NOMO-1 treated with DMSO at 0.1 percent for 48 hours (cell line): ENCODE results near the gene KCNK1.
"Not testable (repeated sequence)": the region's sequence is repeated elsewhere in the genome, so short reads cannot be mapped to it uniquely, and the experiment has no call there.

ENCODE experiments used
- DNase-seq: peaks from one replicate; lab custom pipeline; 2025; ENCODE audit not compliant: unreplicated experiment; lab: John Stamatoyannopoulos, UW

KCNK1 gene

GRCh38 chr1:233607252-233608119 lies 6.4 kb upstream of the KCNK1 start:
- no peak for DNase-seq

- no peak for DNase-seq
These were observed 4.9 kb upstream of the KCNK1 start for GRCh38 chr1:233608988-233609387.

- DNase-seq = no peak
These were observed 4.0 kb upstream of the KCNK1 start for GRCh38 chr1:233609926-233610325.

- DNase-seq = no peak
These were observed 3.3 kb upstream of the KCNK1 start for GRCh38 chr1:233610628-233611027.

GRCh38 chr1:233611363-233611762 lies 2.5 kb upstream of the KCNK1 start:
- not testable (repeated sequence) for DNase-seq

GRCh38 chr1:233614173-233614742 lies 352 bp downstream of the KCNK1 start:
- DNase-seq = no peak

- DNase-seq = no peak
These were observed 1.0 kb downstream of the KCNK1 start for GRCh38 chr1:233614743-233615521.

GRCh38 chr1:233615571-233615970 lies 1.7 kb downstream of the KCNK1 start:
- no peak for DNase-seq

- no peak for DNase-seq
These were observed 3.1 kb downstream of the KCNK1 start for GRCh38 chr1:233617025-233617424.

- DNase-seq = not testable (repeated sequence)
These were observed 5.5 kb downstream of the KCNK1 start for GRCh38 chr1:233619414-233619813.

- no peak for DNase-seq
These were observed 6.2 kb downstream of the KCNK1 start for GRCh38 chr1:233620065-233620464.

GRCh38 chr1:233621923-233622322 lies 8.0 kb downstream of the KCNK1 start:
- DNase-seq = no peak

GRCh38 chr1:233624289-233624688 lies 10.4 kb downstream of the KCNK1 start:
- no peak for DNase-seq

GRCh38 chr1:233625087-233625486 lies 11.2 kb downstream of the KCNK1 start:
- DNase-seq = no peak

- no peak for DNase-seq
These were observed 11.6 kb downstream of the KCNK1 start for GRCh38 chr1:233625510-233625981.

- DNase-seq = no peak
These were observed 13.5 kb downstream of the KCNK1 start for GRCh38 chr1:233627376-233627775.

GRCh38 chr1:233627823-233628222 lies 13.9 kb downstream of the KCNK1 start:
- no peak for DNase-seq

- DNase-seq = no peak
These were observed 15.5 kb downstream of the KCNK1 start for GRCh38 chr1:233629305-233629935.

GRCh38 chr1:233631810-233632405 lies 18.0 kb downstream of the KCNK1 start:
- DNase-seq = no peak

GRCh38 chr1:233632436-233632835 lies 18.5 kb downstream of the KCNK1 start:
- no peak for DNase-seq
